Measurements from ENCODE around the gene SLC34A3. TPM values are rescaled to one million over a fixed set of nuclear protein-coding genes. Genes with fewer than 3 reads are reported as not detected.

SLC34A3 gene
- total and polyA plus RNA-seq, 2 donors (not counting 1 experiment from before 2014, with no cell fraction given), result not detected

GRCh38 chr9:137250329-137251193 lies 19.9 kb downstream of the SLC34A3 start:
- H3K79me2 ChIP-seq (ENCODE audit: control insufficient read depth, insufficient read depth, low read length), result peaks cover 3% of the 10 kb centered on the region
- peaks cover 3% of the 10 kb centered on the region for H4K20me1 ChIP-seq (ENCODE audit: control insufficient read depth, insufficient read depth, low read length, poor library complexity, severe bottlenecking)
- intact Hi-C loops (cut with micrococcal nuclease), result no loop called here
- no peak overlapping the region for H3K4me3 ChIP-seq (ENCODE audit: control extremely low read depth in 1 of 5, extremely low read depth in 1 of 5, insufficient read depth in 1 of 5, low read depth in 2 of 5, low read length in 4 of 5)
- peaks cover 12% of the 10 kb centered on the region for H3K4me1 Mint-ChIP-seq
- peaks cover 5 to 12% of the 10 kb centered on the region in 2 donors for H3K4me1 ChIP-seq (ENCODE audit: control insufficient read depth in 2 of 2, insufficient read depth in 2 of 2, low read length in 2 of 2)
- no peaks in the 10 kb centered on the region for H3K9me3 ChIP-seq (ENCODE audit: control extremely low read depth in 1 of 3, control insufficient read depth in 2 of 3, insufficient read depth in 1 of 3, low read length in 2 of 3)
- no peaks in the 10 kb centered on the region for H3K27me3 ChIP-seq (replicated peaks in 1 of 4; ENCODE audit: control extremely low read depth in 1 of 4, control insufficient read depth in 3 of 4, insufficient read depth in 4 of 4, low read length in 3 of 4)
- CTCF ChIA-PET, result interaction anchor here (1.1 kb wide), 1 partner anchor 14 kb away, joined by 3 read pairs; no protein-coding TSS in a partner anchor
- no peaks in the 10 kb centered on the region for H3K9me3 Mint-ChIP-seq (ENCODE audit: insufficient read depth)
- H3K27me3 Mint-ChIP-seq, result no peaks in the 10 kb centered on the region
- H2AFZ ChIP-seq (ENCODE audit: insufficient read depth, low read depth, low read length, poor library complexity, severe bottlenecking), result no peak overlapping the region
- WGBS (ENCODE audit: insufficient coverage), result 88% methylated on average over 14 of the region's 18 CpGs
- H3K9ac ChIP-seq (ENCODE audit: low read length), result no peak overlapping the region
- POLR2A ChIA-PET, result no interaction called here
- no peak for DNase-seq
- H3K36me3 ChIP-seq (replicated peaks in 1 of 2; ENCODE audit: control extremely low read depth in 1 of 2, control insufficient read depth in 1 of 2, extremely low read depth in 1 of 2, insufficient read depth in 2 of 2, low read length in 1 of 2), result no peaks in the 10 kb centered on the region
- no peak overlapping the region for H3K4me2 ChIP-seq (replicated peaks; ENCODE audit: low read depth, low read length, poor library complexity, severe bottlenecking)
- ATAC-seq (ENCODE audit: low read depth), result no peak
- no peak overlapping the region for H3K27ac Mint-ChIP-seq
- H3K27ac ChIP-seq (ENCODE audit: low read length in 2 of 2), result no peak overlapping the region
- TF ChIP-seq CTCF (IDR thresholded peaks at IDR 0.05) (no peak), EZH2 (IDR thresholded peaks at IDR 0.05; ENCODE audit: borderline replicate concordance, insufficient read depth, low read depth, low read length, poor library complexity, severe bottlenecking) (no peak)
- no peak overlapping the region for H3K4me3 Mint-ChIP-seq

- peaks cover 16% of the 10 kb centered on the region for H3K4me1 Mint-ChIP-seq
- H3K27me3 Mint-ChIP-seq, result no peaks in the 10 kb centered on the region
- no peak within 1 kb of the TSS for H3K27ac Mint-ChIP-seq
- no peak within 1 kb of the TSS for H3K9ac ChIP-seq (ENCODE audit: low read length)
- ATAC-seq (ENCODE audit: low read depth) (no peak), DNase-seq (no peak)
- ChIA-PET CTCF (no interaction called here), POLR2A (no interaction called here)
- 98% methylated on average over 4 of the region's 4 CpGs for WGBS (ENCODE audit: insufficient coverage)
- H3K36me3 ChIP-seq (replicated peaks in 1 of 2; ENCODE audit: control extremely low read depth in 1 of 2, control insufficient read depth in 1 of 2, extremely low read depth in 1 of 2, insufficient read depth in 2 of 2, low read length in 1 of 2), result no peaks in the 10 kb centered on the region
- H3K79me2 ChIP-seq (ENCODE audit: control insufficient read depth, insufficient read depth, low read length), result peaks cover 9% of the 10 kb centered on the region
- H3K9me3 Mint-ChIP-seq (ENCODE audit: insufficient read depth), result no peaks in the 10 kb centered on the region
- no peak within 1 kb of the TSS for H2AFZ ChIP-seq (ENCODE audit: insufficient read depth, low read depth, low read length, poor library complexity, severe bottlenecking)
- H3K4me2 ChIP-seq (replicated peaks; ENCODE audit: low read depth, low read length, poor library complexity, severe bottlenecking), result no peak within 1 kb of the TSS
- no peak for TF ChIP-seq EZH2 (IDR thresholded peaks at IDR 0.05; ENCODE audit: borderline replicate concordance, insufficient read depth, low read depth, low read length, poor library complexity, severe bottlenecking)
- TF ChIP-seq CTCF (IDR thresholded peaks at IDR 0.05), result no peak
- H4K20me1 ChIP-seq (ENCODE audit: control insufficient read depth, insufficient read depth, low read length, poor library complexity, severe bottlenecking), result peaks cover 8% of the 10 kb centered on the region
- peaks cover 9 to 18% of the 10 kb centered on the region in 2 donors for H3K4me1 ChIP-seq (ENCODE audit: control insufficient read depth in 2 of 2, insufficient read depth in 2 of 2, low read length in 2 of 2)
- H3K4me3 ChIP-seq (ENCODE audit: control extremely low read depth in 1 of 5, extremely low read depth in 1 of 5, insufficient read depth in 1 of 5, low read depth in 2 of 5, low read length in 4 of 5), result no peak within 1 kb of the TSS
- H3K27me3 ChIP-seq (replicated peaks in 1 of 4; ENCODE audit: control extremely low read depth in 1 of 4, control insufficient read depth in 3 of 4, insufficient read depth in 4 of 4, low read length in 3 of 4), result no peaks in the 10 kb centered on the region
- no peaks in the 10 kb centered on the region for H3K9me3 ChIP-seq (ENCODE audit: control extremely low read depth in 1 of 3, control insufficient read depth in 2 of 3, insufficient read depth in 1 of 3, low read length in 2 of 3)
- intact Hi-C loops (cut with micrococcal nuclease), result no loop called here
- no peak within 1 kb of the TSS for H3K27ac ChIP-seq (ENCODE audit: low read length in 2 of 2)
- H3K4me3 Mint-ChIP-seq, result no peak within 1 kb of the TSS
Observed at GRCh38 chr9:137251194-137251461, 20.4 kb downstream of the SLC34A3 start, which contains the start of gene STPG3. Gene STPG3, plus strand, starts transcription at chr9:137251286. Its CDS starts 1 bp downstream, at chr9:137251287.

Measured in B cell (primary cell).